ENCODE measurements around the gene SLC17A2. TPM values are rescaled to one million over a fixed set of nuclear protein-coding genes. Genes with fewer than 3 reads are reported as not detected.
A peak's percentile ranks its signal among the peaks of the same experiment; 100 is the strongest.

The SLC17A2 gene
- total and polyA plus RNA-seq, 2 donors from 2014 or later, result 0.54 to 0.76 TPM

DNA sequence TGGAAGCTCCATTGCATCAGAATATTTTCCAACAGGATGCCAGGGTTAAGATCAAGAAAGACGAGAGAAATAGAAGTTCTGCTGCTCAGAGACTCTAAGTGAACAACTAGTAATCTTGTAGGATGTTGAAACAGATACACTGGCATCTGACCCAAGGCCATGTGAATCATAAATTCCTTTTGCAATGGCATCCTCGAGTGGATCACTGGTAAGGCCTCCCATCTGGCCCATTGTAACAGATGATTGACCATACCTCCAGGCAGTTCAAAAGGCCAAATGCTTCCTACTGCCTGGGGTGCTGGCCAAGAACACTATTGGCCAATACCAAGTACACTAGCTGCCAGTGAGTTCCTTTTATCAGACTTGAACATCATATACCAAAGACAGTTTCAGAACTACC, 46.5 kb downstream of the SLC17A2 start:
- Histone ChIP-seq H3K4me1 (ENCODE audit: control insufficient read depth in 2 of 3, insufficient read depth in 2 of 3, low read depth in 1 of 3, low read length in 3 of 3) (peaks cover 0 to 21% (median 0%) of the 10 kb centered on the region in 3 donors), H3K27me3 (ENCODE audit: control insufficient read depth, insufficient read depth, low read length) (no peaks in the 10 kb centered on the region), H3K9me3 (ENCODE audit: control insufficient read depth in 2 of 3, insufficient read depth in 1 of 3, low read length in 3 of 3) (peaks cover 0 to 6% (median 0%) of the 10 kb centered on the region in 3 donors), H3K9ac (ENCODE audit: low read length in 3 of 3) (no peak overlapping the region), H3K4me3 (ENCODE audit: low read length in 3 of 3) (no peak overlapping the region), H3K27ac (ENCODE audit: low read depth in 2 of 2, low read length in 2 of 2) (peak overlapping the region; percentile 20 to 30), H3K36me3 (ENCODE audit: control insufficient read depth in 2 of 3, insufficient read depth in 3 of 3, low read length in 3 of 3) (no peaks in the 10 kb centered on the region)
- DNase-seq (peak in 1 of 5 donors; percentile 4), FAIRE-seq (peak; percentile 37)
- TF ChIP-seq, protein P1, sequence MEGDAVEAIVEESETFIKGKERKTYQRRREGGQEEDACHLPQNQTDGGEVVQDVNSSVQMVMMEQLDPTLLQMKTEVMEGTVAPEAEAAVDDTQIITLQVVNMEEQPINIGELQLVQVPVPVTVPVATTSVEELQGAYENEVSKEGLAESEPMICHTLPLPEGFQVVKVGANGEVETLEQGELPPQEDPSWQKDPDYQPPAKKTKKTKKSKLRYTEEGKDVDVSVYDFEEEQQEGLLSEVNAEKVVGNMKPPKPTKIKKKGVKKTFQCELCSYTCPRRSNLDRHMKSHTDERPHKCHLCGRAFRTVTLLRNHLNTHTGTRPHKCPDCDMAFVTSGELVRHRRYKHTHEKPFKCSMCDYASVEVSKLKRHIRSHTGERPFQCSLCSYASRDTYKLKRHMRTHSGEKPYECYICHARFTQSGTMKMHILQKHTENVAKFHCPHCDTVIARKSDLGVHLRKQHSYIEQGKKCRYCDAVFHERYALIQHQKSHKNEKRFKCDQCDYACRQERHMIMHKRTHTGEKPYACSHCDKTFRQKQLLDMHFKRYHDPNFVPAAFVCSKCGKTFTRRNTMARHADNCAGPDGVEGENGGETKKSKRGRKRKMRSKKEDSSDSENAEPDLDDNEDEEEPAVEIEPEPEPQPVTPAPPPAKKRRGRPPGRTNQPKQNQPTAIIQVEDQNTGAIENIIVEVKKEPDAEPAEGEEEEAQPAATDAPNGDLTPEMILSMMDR (IDR thresholded peaks at IDR 0.05; ENCODE audit: borderline replicate concordance, extremely low read depth, insufficient read depth), result no peak
- intact Hi-C loops (cut with DNase I), result no loop called here

DNA sequence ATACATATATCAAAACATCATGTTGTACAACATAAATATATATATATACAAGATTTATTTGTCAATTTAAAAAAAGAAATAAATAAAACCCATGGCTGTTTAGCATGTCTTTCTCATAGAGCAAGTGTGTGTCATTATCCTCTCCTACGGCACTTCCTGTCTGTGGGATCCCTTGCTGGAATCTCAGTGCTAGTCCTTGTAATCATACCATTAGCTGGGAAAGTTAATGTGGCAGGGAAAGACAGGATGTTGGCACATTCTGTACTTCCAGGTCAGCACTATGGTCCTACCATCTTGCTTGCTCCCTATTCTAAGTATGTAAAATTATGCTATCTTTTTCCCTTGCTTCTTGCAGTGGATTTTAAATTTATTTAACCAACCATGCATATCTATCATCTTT, 47.0 kb downstream of the SLC17A2 start:
- intact Hi-C loops (cut with DNase I), result no loop called here
- FAIRE-seq, result no peak

DNA sequence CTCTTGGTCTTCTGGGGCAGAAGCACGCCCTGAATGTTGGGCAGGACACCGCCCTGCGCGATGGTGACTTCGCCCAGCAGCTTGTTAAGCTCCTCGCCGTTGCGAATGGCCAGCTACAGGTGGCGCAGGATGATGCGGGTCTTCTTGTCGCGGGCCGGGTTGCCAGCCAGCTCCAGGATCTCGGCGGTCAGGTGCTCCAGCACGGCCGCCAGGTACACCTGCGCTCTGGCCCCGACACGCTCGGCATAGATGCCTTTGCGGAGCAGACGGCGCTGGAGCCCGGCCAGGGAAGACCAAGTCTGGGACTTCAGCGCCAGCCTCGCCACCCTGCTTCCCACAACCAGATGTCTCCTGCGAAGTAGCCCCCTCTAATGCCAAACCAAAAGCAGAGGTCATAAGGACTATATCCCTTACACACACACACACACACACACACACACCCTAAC, 48.4 kb downstream of the SLC17A2 start:
- H3K4me3 ChIP-seq (ENCODE audit: low read length in 3 of 3), result peak overlapping the region in 1 of 3 donors; percentile 22

More for the DNA sequence above, 47.0 kb downstream of the SLC17A2 start:
- H3K9ac ChIP-seq (ENCODE audit: low read length in 3 of 3), result no peak overlapping the region
- DNase-seq, result no peak
- no peaks in the 10 kb centered on the region for H3K36me3 ChIP-seq (ENCODE audit: control insufficient read depth in 2 of 3, insufficient read depth in 3 of 3, low read length in 3 of 3)
- peak overlapping the region; percentile 20 to 30 for H3K27ac ChIP-seq (ENCODE audit: low read depth in 2 of 2, low read length in 2 of 2)
- H3K4me1 ChIP-seq (ENCODE audit: control insufficient read depth in 2 of 3, insufficient read depth in 2 of 3, low read depth in 1 of 3, low read length in 3 of 3), result peaks cover 0 to 21% (median 0%) of the 10 kb centered on the region in 3 donors
- H3K9me3 ChIP-seq (ENCODE audit: control insufficient read depth in 2 of 3, insufficient read depth in 1 of 3, low read length in 3 of 3), result peaks cover 0 to 6% (median 0%) of the 10 kb centered on the region in 3 donors
- TF ChIP-seq, protein P1 (IDR thresholded peaks at IDR 0.05; ENCODE audit: borderline replicate concordance, extremely low read depth, insufficient read depth), result no peak
- H3K4me3 ChIP-seq (ENCODE audit: low read length in 3 of 3), result no peak overlapping the region
- no peaks in the 10 kb centered on the region for H3K27me3 ChIP-seq (ENCODE audit: control insufficient read depth, insufficient read depth, low read length)

More for the DNA sequence above, 48.4 kb downstream of the SLC17A2 start:
- no peak for FAIRE-seq
- H3K9me3 ChIP-seq (ENCODE audit: control insufficient read depth in 2 of 3, insufficient read depth in 1 of 3, low read length in 3 of 3), result peaks cover 0 to under 1% (median 0%) of the 10 kb centered on the region in 3 donors
- TF ChIP-seq, protein P1 (IDR thresholded peaks at IDR 0.05; ENCODE audit: borderline replicate concordance, extremely low read depth, insufficient read depth), result no peak
- intact Hi-C loops (cut with DNase I), result no loop called here
- DNase-seq, result peak in 3 of 5 donors; percentile 15 to 75 (median 32)
- H3K4me1 ChIP-seq (ENCODE audit: control insufficient read depth in 2 of 3, insufficient read depth in 2 of 3, low read depth in 1 of 3, low read length in 3 of 3), result peaks cover 0 to 21% (median 0%) of the 10 kb centered on the region in 3 donors
- no peak overlapping the region for H3K9ac ChIP-seq (ENCODE audit: low read length in 3 of 3)
- H3K27me3 ChIP-seq (ENCODE audit: control insufficient read depth, insufficient read depth, low read length), result no peaks in the 10 kb centered on the region
- no peaks in the 10 kb centered on the region for H3K36me3 ChIP-seq (ENCODE audit: control insufficient read depth in 2 of 3, insufficient read depth in 3 of 3, low read length in 3 of 3)
- peak overlapping the region in 1 of 2 donors; percentile 26 for H3K27ac ChIP-seq (ENCODE audit: low read depth in 2 of 2, low read length in 2 of 2)
